ENCODE measurements around the gene BCAR3. TPM values are rescaled to one million over a fixed set of nuclear protein-coding genes. Genes with fewer than 3 reads are reported as not detected.

BCAR3 gene
- total RNA-seq, 1 donor from 2014 or later, result 9.2 TPM

GRCh38 chr1:93617670-93618499 is 63.8 kb downstream of the BCAR3 start:
- no peaks in the 10 kb centered on the region for H3K27me3 Mint-ChIP-seq (ENCODE audit: low read depth)
- no peak overlapping the region for H3K27ac Mint-ChIP-seq
- H3K36me3 Mint-ChIP-seq, result no peaks in the 10 kb centered on the region
- peaks cover 42% of the 10 kb centered on the region for H3K4me1 Mint-ChIP-seq
- H3K9me3 Mint-ChIP-seq, result no peaks in the 10 kb centered on the region
- no peak overlapping the region for H3K4me3 Mint-ChIP-seq
- no peak for TF ChIP-seq CTCF (IDR thresholded peaks at IDR 0.05; ENCODE audit: unreplicated experiment)
- no peak for DNase-seq (ENCODE audit: low spot score in 2 of 2, unreplicated experiment in 2 of 2)

GRCh38 chr1:93616996-93617669 is 64.5 kb downstream of the BCAR3 start:
- no peak for TF ChIP-seq CTCF (IDR thresholded peaks at IDR 0.05; ENCODE audit: unreplicated experiment)
- H3K27me3 Mint-ChIP-seq (ENCODE audit: low read depth), result no peaks in the 10 kb centered on the region
- no peaks in the 10 kb centered on the region for H3K36me3 Mint-ChIP-seq
- no peak for DNase-seq (ENCODE audit: low spot score in 2 of 2, unreplicated experiment in 2 of 2)
- H3K4me1 Mint-ChIP-seq, result peaks cover 48% of the 10 kb centered on the region
- H3K27ac Mint-ChIP-seq, result no peak overlapping the region
- H3K9me3 Mint-ChIP-seq, result no peaks in the 10 kb centered on the region
- no peak overlapping the region for H3K4me3 Mint-ChIP-seq

GRCh38 chr1:93616221-93616995 is 65.2 kb downstream of the BCAR3 start:
- Mint-ChIP-seq H3K4me1 (peaks cover 53% of the 10 kb centered on the region), H3K4me3 (no peak overlapping the region), H3K9me3 (no peaks in the 10 kb centered on the region), H3K27ac (peak overlapping the region; percentile 11), H3K27me3 (ENCODE audit: low read depth) (no peaks in the 10 kb centered on the region), H3K36me3 (no peaks in the 10 kb centered on the region)
- no peak for DNase-seq (ENCODE audit: low spot score in 2 of 2, unreplicated experiment in 2 of 2)
- TF ChIP-seq CTCF (IDR thresholded peaks at IDR 0.05; ENCODE audit: unreplicated experiment), result no peak

- no peak overlapping the region for H3K27ac Mint-ChIP-seq
- no peak overlapping the region for H3K4me3 Mint-ChIP-seq
- H3K9me3 Mint-ChIP-seq, result no peaks in the 10 kb centered on the region
- H3K36me3 Mint-ChIP-seq, result no peaks in the 10 kb centered on the region
- DNase-seq (ENCODE audit: low spot score in 2 of 2, unreplicated experiment in 2 of 2), result no peak
- peaks cover 53% of the 10 kb centered on the region for H3K4me1 Mint-ChIP-seq
- no peak for TF ChIP-seq CTCF (IDR thresholded peaks at IDR 0.05; ENCODE audit: unreplicated experiment)
- H3K27me3 Mint-ChIP-seq (ENCODE audit: low read depth), result no peaks in the 10 kb centered on the region
These were observed 66.0 kb downstream of the BCAR3 start for GRCh38 chr1:93615582-93616150.

GRCh38 chr1:93614986-93615581 is 66.6 kb downstream of the BCAR3 start:
- Mint-ChIP-seq H3K27ac (no peak overlapping the region), H3K27me3 (ENCODE audit: low read depth) (no peaks in the 10 kb centered on the region), H3K4me3 (no peak overlapping the region), H3K4me1 (peaks cover 53% of the 10 kb centered on the region), H3K36me3 (no peaks in the 10 kb centered on the region), H3K9me3 (no peaks in the 10 kb centered on the region)
- DNase-seq (ENCODE audit: low spot score in 2 of 2, unreplicated experiment in 2 of 2), result no peak
- no peak for TF ChIP-seq CTCF (IDR thresholded peaks at IDR 0.05; ENCODE audit: unreplicated experiment)
